ENCODE results near the gene UNC5A. TPM values are rescaled to one million over a fixed set of nuclear protein-coding genes. Genes with fewer than 3 reads are reported as not detected.

Gene UNC5A
- total RNA-seq, 4 donors from 2014 or later: 0.48 TPM; not detected in 3

GRCh38 chr5:176831425-176831824 lies 21.1 kb downstream of the UNC5A start:
- no peaks in the 10 kb centered on the region for H3K4me1 ChIP-seq
- H3K27ac ChIP-seq: no peak overlapping the region
- H3K36me3 ChIP-seq: no peaks in the 10 kb centered on the region
- no peaks in the 10 kb centered on the region for H3K9me3 ChIP-seq
- TF ChIP-seq POLR2A (IDR thresholded peaks at IDR 0.05): no peak
- no peak for TF ChIP-seq CTCF (IDR thresholded peaks at IDR 0.05)
- no peaks in the 10 kb centered on the region for H3K27me3 ChIP-seq
- no peak for DNase-seq
- intact Hi-C loops (cut with DNase I; ENCODE audit: low total_unique reads): no loop called here
- H3K4me3 ChIP-seq: no peak overlapping the region

- DNase-seq: no peak
- TF ChIP-seq CTCF (IDR thresholded peaks at IDR 0.05) (no peak), POLR2A (IDR thresholded peaks at IDR 0.05) (no peak)
- no peaks in the 10 kb centered on the region for H3K36me3 ChIP-seq
- H3K4me3 ChIP-seq: no peak overlapping the region
- H3K4me1 ChIP-seq: no peaks in the 10 kb centered on the region
- intact Hi-C loops (cut with DNase I; ENCODE audit: low total_unique reads): no loop called here
- no peaks in the 10 kb centered on the region for H3K9me3 ChIP-seq
- H3K27me3 ChIP-seq: no peaks in the 10 kb centered on the region
- no peak overlapping the region for H3K27ac ChIP-seq
Observed at GRCh38 chr5:176832162-176832561, 21.8 kb downstream of the UNC5A start.

GRCh38 chr5:176833286-176833685 lies 22.9 kb downstream of the UNC5A start:
- H3K36me3 ChIP-seq: no peaks in the 10 kb centered on the region
- no peaks in the 10 kb centered on the region for H3K9me3 ChIP-seq
- intact Hi-C loops (cut with DNase I; ENCODE audit: low total_unique reads): no loop called here
- H3K27ac ChIP-seq: no peak overlapping the region
- H3K4me1 ChIP-seq: no peaks in the 10 kb centered on the region
- DNase-seq: no peak
- no peak overlapping the region for H3K4me3 ChIP-seq
- no peak for TF ChIP-seq CTCF (IDR thresholded peaks at IDR 0.05)
- TF ChIP-seq POLR2A (IDR thresholded peaks at IDR 0.05): no peak
- no peaks in the 10 kb centered on the region for H3K27me3 ChIP-seq

DNA sequence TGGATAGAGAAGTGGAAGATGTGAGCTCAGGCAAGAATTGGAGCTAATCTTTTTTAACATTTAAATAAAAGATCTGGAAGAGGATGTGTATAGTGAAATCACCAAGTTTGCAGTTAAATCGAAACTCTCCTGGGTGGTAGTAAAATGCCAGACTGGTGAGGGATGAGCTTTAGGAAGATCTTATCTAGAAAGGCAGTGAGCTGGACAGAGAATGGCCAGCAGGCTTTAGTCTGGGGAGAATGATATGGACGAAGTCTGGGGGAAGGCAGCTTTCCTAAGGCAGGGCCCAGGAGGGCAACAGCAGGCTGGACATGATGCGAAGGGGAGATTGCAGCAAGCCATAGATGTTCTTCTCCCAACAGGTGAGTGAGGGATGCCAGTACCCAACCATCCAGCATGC lies 25.6 kb downstream of the UNC5A start:
- Histone ChIP-seq H3K27ac (no peak overlapping the region), H3K4me3 (no peak overlapping the region), H3K4me1 (no peaks in the 10 kb centered on the region), H3K9me3 (no peaks in the 10 kb centered on the region), H3K27me3 (no peaks in the 10 kb centered on the region), H3K36me3 (no peaks in the 10 kb centered on the region)
- no peak for DNase-seq
- intact Hi-C loops (cut with DNase I; ENCODE audit: low total_unique reads): no loop called here
- no peak for TF ChIP-seq CTCF (IDR thresholded peaks at IDR 0.05)
- no peak for TF ChIP-seq POLR2A (IDR thresholded peaks at IDR 0.05)

DNA sequence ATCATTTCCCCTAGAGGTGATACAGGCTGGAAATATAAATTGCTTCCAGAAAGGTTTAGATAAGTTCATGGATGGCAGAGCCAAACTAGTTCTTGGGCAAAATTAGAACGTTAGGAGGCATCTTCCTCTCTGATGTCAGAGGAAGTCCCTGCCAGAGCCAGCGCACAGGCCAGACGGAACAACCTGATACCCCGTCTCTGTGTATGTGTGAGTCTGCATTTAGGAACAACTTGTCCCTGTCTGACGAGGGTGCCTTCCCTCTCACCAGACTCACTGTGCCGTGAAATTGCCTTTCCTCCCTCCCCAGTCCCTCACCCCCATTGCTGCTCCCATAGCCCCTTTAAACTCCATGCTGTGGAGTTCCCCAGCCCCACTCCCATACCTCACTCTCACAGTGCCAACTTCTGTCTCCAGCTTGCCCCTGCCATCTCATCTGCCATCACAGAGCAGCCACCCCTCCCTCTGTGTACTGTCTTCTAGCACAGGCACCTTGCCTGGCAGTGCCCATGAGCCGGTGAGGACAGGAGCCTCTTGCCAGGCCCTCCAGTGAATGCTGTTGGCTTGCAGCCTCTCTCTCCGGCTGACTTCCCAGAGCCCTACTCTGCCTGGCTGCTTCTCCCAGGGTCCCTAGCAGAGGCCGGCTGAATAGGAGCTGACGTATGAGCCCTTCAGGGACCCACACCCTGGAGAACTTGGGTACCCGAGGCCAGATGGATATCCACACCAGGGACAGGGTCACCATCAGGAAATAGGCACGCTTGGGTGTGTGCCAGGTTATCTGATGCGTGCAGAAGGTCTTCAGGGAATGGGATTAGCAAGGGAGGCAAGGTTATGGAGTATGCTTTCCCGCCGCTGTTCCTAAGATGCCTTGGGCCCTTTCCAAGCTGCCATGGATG lies 26.7 kb downstream of the UNC5A start:
- Histone ChIP-seq H3K36me3 (no peaks in the 10 kb centered on the region), H3K27me3 (no peaks in the 10 kb centered on the region), H3K4me1 (no peaks in the 10 kb centered on the region), H3K27ac (no peak overlapping the region), H3K4me3 (no peak overlapping the region), H3K9me3 (no peaks in the 10 kb centered on the region)
- no peak for DNase-seq
- TF ChIP-seq POLR2A (IDR thresholded peaks at IDR 0.05): no peak
- no peak for TF ChIP-seq CTCF (IDR thresholded peaks at IDR 0.05)
- intact Hi-C loops (cut with DNase I; ENCODE audit: low total_unique reads): no loop called here

All from uterus (tissue), 4 donors.